ENCODE results near the gene SLC4A9. TPM values are rescaled to one million over a fixed set of nuclear protein-coding genes. Genes with fewer than 3 reads are reported as not detected.

SLC4A9 gene
- total RNA-seq, 6 experiments from 2014 or later: not detected

DNA sequence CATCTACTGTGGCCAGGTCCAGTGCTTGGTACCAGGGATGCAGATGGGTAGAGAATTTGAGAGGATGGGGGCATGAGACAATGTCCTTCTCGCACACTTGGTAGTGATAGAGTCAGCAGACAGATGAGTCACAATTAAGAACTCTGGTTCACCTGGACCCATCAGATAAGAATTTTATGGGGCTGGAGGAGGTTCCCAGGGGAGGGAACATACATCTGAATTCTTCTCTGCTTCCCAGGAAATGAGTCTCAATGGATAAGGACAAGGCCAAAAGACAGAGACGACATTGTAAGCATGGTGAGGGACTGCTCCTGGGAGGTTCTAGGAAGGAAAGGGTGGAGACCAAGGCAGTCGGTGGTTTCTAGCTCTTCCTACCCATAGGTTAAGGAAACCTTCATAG, 5.3 kb downstream of the SLC4A9 start:
- Mint-ChIP-seq H3K27me3 (ENCODE audit: insufficient read depth) (peaks cover 5% of the 10 kb centered on the region), H3K4me1 (ENCODE audit: low read depth) (peaks cover 5% of the 10 kb centered on the region; the same call in 1 of the 2 replicates), H3K36me3 (ENCODE audit: low read depth) (no peaks in the 10 kb centered on the region), H3K27ac (no peak overlapping the region), H3K9me3 (no peaks in the 10 kb centered on the region), H3K4me3 (no peak overlapping the region)
- DNase-seq: no peak
- TF ChIP-seq CTCF (IDR thresholded peaks at IDR 0.05): no peak

DNA sequence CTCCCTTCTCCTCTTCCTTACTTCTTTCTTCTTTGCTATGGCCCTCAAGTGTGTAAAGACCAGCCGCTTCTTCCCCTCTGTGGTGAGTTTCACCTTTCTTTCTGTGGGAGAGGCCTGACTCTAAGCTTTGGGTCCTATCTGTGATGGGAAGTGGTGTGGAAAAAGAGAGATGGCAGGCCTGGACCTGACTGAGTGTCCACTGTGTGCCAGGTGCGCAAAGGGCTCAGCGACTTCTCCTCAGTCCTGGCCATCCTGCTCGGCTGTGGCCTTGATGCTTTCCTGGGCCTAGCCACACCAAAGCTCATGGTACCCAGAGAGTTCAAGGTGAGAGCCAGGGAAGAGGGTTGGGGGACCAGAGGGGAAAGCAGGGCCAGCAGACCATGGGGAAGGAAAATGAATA, 5.9 kb downstream of the SLC4A9 start:
- no peaks in the 10 kb centered on the region for H3K36me3 Mint-ChIP-seq (ENCODE audit: low read depth)
- H3K4me1 Mint-ChIP-seq (ENCODE audit: low read depth): peaks cover 5% of the 10 kb centered on the region; the same call in 1 of the 2 replicates
- H3K4me3 Mint-ChIP-seq: no peak overlapping the region
- no peak for DNase-seq
- no peak overlapping the region for H3K27ac Mint-ChIP-seq
- H3K9me3 Mint-ChIP-seq: no peaks in the 10 kb centered on the region
- no peak for TF ChIP-seq CTCF (IDR thresholded peaks at IDR 0.05)
- peaks cover 5% of the 10 kb centered on the region for H3K27me3 Mint-ChIP-seq (ENCODE audit: insufficient read depth)

DNA sequence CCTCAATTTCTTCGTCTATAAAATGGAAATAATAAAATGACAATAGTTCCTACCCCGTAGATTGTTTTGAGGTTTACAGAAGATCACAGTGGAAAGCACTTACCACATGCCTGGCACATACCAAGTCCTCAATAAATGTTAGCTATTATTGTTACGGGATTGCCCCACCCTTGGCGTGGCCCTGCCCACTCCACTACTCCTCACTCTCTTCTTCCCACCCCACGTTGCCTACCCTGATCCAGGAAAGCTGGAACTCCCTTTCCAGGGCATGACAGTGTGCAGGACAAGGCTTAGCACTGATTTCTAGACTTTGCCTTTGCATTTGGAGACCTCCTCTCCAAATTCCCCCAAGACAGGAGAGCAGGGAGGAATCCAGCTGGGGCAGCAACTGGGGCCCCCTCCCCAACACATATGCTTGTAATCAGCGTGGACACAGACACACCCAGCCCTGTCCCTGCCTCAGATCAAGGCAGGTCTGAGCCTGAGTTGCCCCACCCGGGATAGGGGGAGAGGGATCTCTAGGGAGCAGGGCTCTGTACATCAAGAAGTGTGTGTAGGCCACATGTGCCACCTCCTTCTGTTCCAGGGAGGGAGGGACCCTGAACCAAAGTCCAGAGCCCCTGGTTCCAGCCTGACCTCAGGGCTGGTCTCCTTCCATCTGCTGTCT, 6.7 kb downstream of the SLC4A9 start:
- no peak for DNase-seq
- Mint-ChIP-seq H3K36me3 (ENCODE audit: low read depth) (no peaks in the 10 kb centered on the region), H3K9me3 (no peaks in the 10 kb centered on the region), H3K27me3 (ENCODE audit: insufficient read depth) (peaks cover 5% of the 10 kb centered on the region), H3K4me1 (ENCODE audit: low read depth) (peaks cover 5% of the 10 kb centered on the region; the same call in 1 of the 2 replicates), H3K4me3 (no peak overlapping the region), H3K27ac (no peak overlapping the region)
- no peak for TF ChIP-seq CTCF (IDR thresholded peaks at IDR 0.05)

DNA sequence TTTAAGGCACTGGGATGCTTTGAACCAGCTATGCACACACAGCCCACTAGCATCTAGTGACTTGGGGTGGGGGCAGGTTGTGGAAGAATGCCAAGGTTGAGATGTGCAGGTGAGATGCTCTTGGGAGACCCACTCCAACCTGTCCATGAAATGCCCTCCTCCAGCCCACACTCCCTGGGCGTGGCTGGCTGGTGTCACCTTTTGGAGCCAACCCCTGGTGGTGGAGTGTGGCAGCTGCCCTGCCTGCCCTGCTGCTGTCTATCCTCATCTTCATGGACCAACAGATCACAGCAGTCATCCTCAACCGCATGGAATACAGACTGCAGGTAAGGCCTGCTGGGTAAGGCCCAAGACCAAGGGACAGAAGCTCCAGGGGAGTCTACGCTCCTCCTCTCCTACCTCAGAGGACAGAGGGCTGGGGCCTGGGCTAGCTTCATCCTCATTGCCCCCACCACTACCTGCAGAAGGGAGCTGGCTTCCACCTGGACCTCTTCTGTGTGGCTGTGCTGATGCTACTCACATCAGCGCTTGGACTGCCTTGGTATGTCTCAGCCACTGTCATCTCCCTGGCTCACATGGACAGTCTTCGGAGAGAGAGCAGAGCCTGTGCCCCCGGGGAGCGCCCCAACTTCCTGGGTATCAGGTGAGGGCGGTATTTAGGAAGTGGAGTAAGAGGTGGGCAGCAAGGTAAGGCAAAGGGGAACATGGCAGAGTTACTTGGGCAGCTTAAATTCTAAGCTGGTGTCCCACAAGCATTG, 7.4 kb downstream of the SLC4A9 start:
- Mint-ChIP-seq H3K27ac (no peak overlapping the region), H3K36me3 (ENCODE audit: low read depth) (no peaks in the 10 kb centered on the region), H3K4me1 (ENCODE audit: low read depth) (peaks cover 5% of the 10 kb centered on the region; the same call in 1 of the 2 replicates), H3K4me3 (no peak overlapping the region), H3K9me3 (no peaks in the 10 kb centered on the region), H3K27me3 (ENCODE audit: insufficient read depth) (peaks cover 5% of the 10 kb centered on the region)
- no peak for DNase-seq
- peak; percentile 36 for TF ChIP-seq CTCF (IDR thresholded peaks at IDR 0.05)

DNA sequence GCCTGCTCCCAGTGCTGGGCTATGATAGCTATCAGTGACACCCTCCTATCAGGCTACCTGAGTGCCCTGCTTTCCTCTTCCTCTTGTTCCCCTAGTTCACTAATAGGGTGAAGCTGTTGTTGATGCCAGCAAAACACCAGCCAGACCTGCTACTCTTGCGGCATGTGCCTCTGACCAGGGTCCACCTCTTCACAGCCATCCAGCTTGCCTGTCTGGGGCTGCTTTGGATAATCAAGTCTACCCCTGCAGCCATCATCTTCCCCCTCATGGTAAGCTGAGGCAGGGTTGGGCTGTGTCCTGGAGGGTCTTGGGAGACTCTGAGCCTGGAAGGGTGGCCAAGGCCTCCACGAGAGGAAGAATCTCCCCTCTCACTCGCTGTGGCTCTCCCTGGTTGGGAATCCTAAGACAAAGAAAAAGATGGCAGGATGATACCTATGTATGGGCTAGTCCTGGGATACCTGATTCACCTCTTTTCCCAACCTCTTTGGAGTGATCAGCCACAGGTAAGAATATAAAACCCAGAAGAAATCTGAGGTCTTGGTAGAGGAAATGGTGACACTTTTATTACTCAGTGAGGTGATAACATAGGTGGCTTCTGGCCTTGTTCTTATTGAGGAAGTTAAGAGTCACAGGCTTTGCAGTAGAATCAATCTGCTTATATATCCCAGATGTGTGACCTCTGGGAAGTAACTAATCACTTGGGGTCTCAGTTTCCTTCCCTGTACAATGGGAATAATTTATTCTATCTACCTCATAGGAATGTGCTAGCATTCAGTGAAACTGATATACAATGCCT, 11.6 kb downstream of the SLC4A9 start:
- H3K36me3 Mint-ChIP-seq (ENCODE audit: low read depth): no peaks in the 10 kb centered on the region
- no peak for DNase-seq
- peaks cover 6% of the 10 kb centered on the region for H3K27me3 Mint-ChIP-seq (ENCODE audit: insufficient read depth)
- TF ChIP-seq CTCF (IDR thresholded peaks at IDR 0.05): no peak
- H3K4me3 Mint-ChIP-seq: no peak overlapping the region
- H3K27ac Mint-ChIP-seq: no peak overlapping the region
- H3K9me3 Mint-ChIP-seq: no peaks in the 10 kb centered on the region
- peaks cover 10% of the 10 kb centered on the region for H3K4me1 Mint-ChIP-seq (ENCODE audit: low read depth)
